Aorta (tissue), 5 donors: Measurements from ENCODE around the gene GALNT18. TPM values are rescaled to one million over a fixed set of nuclear protein-coding genes. Genes with fewer than 3 reads are reported as not detected.
"Not testable (repeated sequence)": the region's sequence is repeated elsewhere in the genome, so short reads cannot be mapped to it uniquely, and the experiment has no call there.

Experiments
- ATAC-seq: fragments of 200-7000 bp; cut with Tn5 transposase; one replicate; pipeline ENCODE4 v1.9.1; 2022; ENCODE audit warnings: moderate library complexity; ENCODE audit not compliant: low FRiP score
- DNase-seq, 2 donors: peaks; one replicate each; pipeline ENCODE4 v3.0.0-alpha.2; 2020
- H3K27ac ChIP-seq, 2 donors: one replicate each; pipeline ENCODE4 v1.5.1; 2013; ENCODE audit warnings: low read length in 2 of 2, mild to moderate bottlenecking in 2 of 2, moderate library complexity in 2 of 2, control low read depth in 1 of 2, inconsistent platforms in 1 of 2, low read depth in 1 of 2
- H3K27me3 ChIP-seq, 2 donors: one replicate each; pipeline ENCODE4 v1.6.1; 2013; ENCODE audit warnings: control low read depth in 1 of 2, low read length in 1 of 2, mild to moderate bottlenecking in 1 of 2, moderate library complexity in 1 of 2; ENCODE audit not compliant: insufficient read depth in 2 of 2, control insufficient read depth in 1 of 2
- H3K36me3 ChIP-seq, 2 donors: one replicate each; pipeline ENCODE4 v1.6.1; 2013; ENCODE audit warnings: control low read depth in 1 of 2, low read length in 1 of 2, mild to moderate bottlenecking in 1 of 2; ENCODE audit not compliant: insufficient read depth in 2 of 2, control insufficient read depth in 1 of 2
- H3K4me1 ChIP-seq, 2 donors: one replicate each; pipeline ENCODE4 v1.6.1; 2013; ENCODE audit warnings: low read length in 2 of 2, control low read depth in 1 of 2, mild to moderate bottlenecking in 1 of 2, moderate library complexity in 1 of 2; ENCODE audit not compliant: insufficient read depth in 2 of 2, control insufficient read depth in 1 of 2
- H3K4me3 ChIP-seq, 2 donors: one replicate each; pipeline ENCODE4 v1.5.1; 2013; ENCODE audit warnings: low read length in 2 of 2, control low read depth in 1 of 2, mild to moderate bottlenecking in 1 of 2
- H3K9me3 ChIP-seq: one replicate; pipeline ENCODE4 v1.6.1; 2013; ENCODE audit warnings: mild to moderate bottlenecking, low read length; ENCODE audit not compliant: control insufficient read depth
- WGBS, 2 donors: extraction: QIAGEN DNeasy Blood & Tissue Kit; methylation state at CpG; one replicate each; pipeline ENCODE4 v1.1.7; 2013; 5-methylcytosine and 5-hydroxymethylcytosine counted together
- intact Hi-C, 2 donors: fragments of 100-400 bp; cut with DNase I; formaldehyde crosslinking; loops; one replicate each; pipeline versions ENCODE4 v1.14.2 to v1.15.0; 2022
- polyA plus RNA-seq, 2 donors: library from polyadenylated mRNA; stranded (reverse); fragments of 200-250 nt; gene quantifications; one replicate each; pipeline ENCODE4 v1.2.3, GENCODE V29; 2013
- total RNA-seq, 2 donors: library from RNA; stranded (reverse); fragmentation: NEBNext Ultra II Directional; extraction: Animal tissue kit (Norgen Biotek cat#: 25700); gene quantifications; one replicate each; pipeline ENCODE4 v1.2.1, GENCODE V29; 2021
- donor health status: healthy with polysubstance abuse.
- donor health status: Bipolar disorder and iron deficiency.
- donor health status: DM: no; HTN: no; CAD: no.
- donor health status: DM: no; HTN: no; CAD: no.
- donor health status: DM: yes; HTN: yes; CAD: no.

Gene GALNT18
- total and polyA plus RNA-seq, 4 donors: 5.3 to 60.6 (median 21.4) TPM

GRCh38 chr11:11372461-11372860, 249.3 kb downstream of the GALNT18 start:
- Histone ChIP-seq H3K4me3 (no peak overlapping the region), H3K4me1 (peaks cover 0 to 2% of the 10 kb centered on the region in 2 donors), H3K36me3 (peaks cover 0 to 6% of the 10 kb centered on the region in 2 donors), H3K9me3 (no peaks in the 10 kb centered on the region), H3K27me3 (no peaks in the 10 kb centered on the region), H3K27ac (no peak overlapping the region)
- 94 to 95% methylated on average over 8 of the region's 8 CpGs for WGBS, 2 donors
- ATAC-seq (no peak), DNase-seq (no peak)
- intact Hi-C loops: no loop called here

- Histone ChIP-seq H3K36me3 (peaks cover 0 to 5% of the 10 kb centered on the region in 2 donors), H3K4me3 (no peak overlapping the region), H3K27ac (no peak overlapping the region), H3K9me3 (no peaks in the 10 kb centered on the region), H3K27me3 (no peaks in the 10 kb centered on the region), H3K4me1 (peaks cover 0 to 2% of the 10 kb centered on the region in 2 donors)
- intact Hi-C loops: no loop called here
- 50 to 52% methylated on average over 6 of the region's 6 CpGs for WGBS, 2 donors
- ATAC-seq (no peak), DNase-seq (no peak)
Observed at GRCh38 chr11:11370962-11371303, 250.9 kb downstream of the GALNT18 start.

GRCh38 chr11:11370255-11370961, 251.4 kb downstream of the GALNT18 start:
- peaks cover 0 to 4% of the 10 kb centered on the region in 2 donors for H3K36me3 ChIP-seq
- H3K9me3 ChIP-seq: no peaks in the 10 kb centered on the region
- DNase-seq (no peak), ATAC-seq (peak; percentile 46)
- WGBS, 2 donors: 44 to 48% methylated on average over 8 of the region's 8 CpGs
- H3K27ac ChIP-seq: no peak overlapping the region
- H3K27me3 ChIP-seq: no peaks in the 10 kb centered on the region
- intact Hi-C loops: no loop called here
- H3K4me3 ChIP-seq: no peak overlapping the region
- peaks cover 0 to 2% of the 10 kb centered on the region in 2 donors for H3K4me1 ChIP-seq

- Histone ChIP-seq H3K27ac (no peak overlapping the region), H3K9me3 (no peaks in the 10 kb centered on the region), H3K36me3 (peaks cover 0 to 2% of the 10 kb centered on the region in 2 donors), H3K27me3 (no peaks in the 10 kb centered on the region), H3K4me1 (peaks cover 0 to 2% of the 10 kb centered on the region in 2 donors), H3K4me3 (no peak overlapping the region)
- 95 to 99% methylated on average over 1 of the region's 1 CpG for WGBS, 2 donors
- intact Hi-C loops: no loop called here
- ATAC-seq: no peak
- DNase-seq: no peak
Observed at GRCh38 chr11:11366793-11367192, 255.0 kb downstream of the GALNT18 start.

- no peaks in the 10 kb centered on the region for H3K4me1 ChIP-seq
- DNase-seq: no peak
- no peak overlapping the region for H3K27ac ChIP-seq
- H3K9me3 ChIP-seq: no peaks in the 10 kb centered on the region
- intact Hi-C loops: no loop called here
- H3K27me3 ChIP-seq: no peaks in the 10 kb centered on the region
- no peak overlapping the region for H3K4me3 ChIP-seq
- ATAC-seq: no peak
- peaks cover 0 to 3% of the 10 kb centered on the region in 2 donors for H3K36me3 ChIP-seq
Observed at GRCh38 chr11:11363674-11364073, 258.1 kb downstream of the GALNT18 start.

GRCh38 chr11:11359611-11360010, 262.2 kb downstream of the GALNT18 start:
- Histone ChIP-seq H3K27me3 (no peaks in the 10 kb centered on the region), H3K36me3 (peaks cover 0 to 3% of the 10 kb centered on the region in 2 donors), H3K9me3 (no peaks in the 10 kb centered on the region), H3K4me1 (no peaks in the 10 kb centered on the region), H3K27ac (no peak overlapping the region), H3K4me3 (no peak overlapping the region)
- WGBS, 2 donors: 88 to 94% methylated on average over 3 of the region's 3 CpGs
- intact Hi-C loops: no loop called here
- ATAC-seq (no peak), DNase-seq (no peak)

- intact Hi-C loops: no loop called here
- no peak for DNase-seq
- WGBS, 2 donors: 90 to 95% methylated on average over 9 of the region's 9 CpGs
Observed at GRCh38 chr11:11356842-11357241, 265.0 kb downstream of the GALNT18 start.

GRCh38 chr11:11352878-11353277, 268.9 kb downstream of the GALNT18 start, which contains the start of gene CSNK2A3:
Gene CSNK2A3, minus strand, starts transcription at chr11:11353250. Its CDS starts 131 bp downstream, at chr11:11353119.
- H3K4me1 ChIP-seq, ATAC-seq, H3K27ac ChIP-seq, intact Hi-C loops, H3K4me3 ChIP-seq, DNase-seq, H3K36me3 ChIP-seq, H3K27me3 ChIP-seq, H3K9me3 ChIP-seq: not testable (repeated sequence)
- 71 to 75% methylated on average over 9 to 11 of the region's 11 CpGs for WGBS, 2 donors

More at GRCh38 chr11:11356842-11357241, 265.0 kb downstream of the GALNT18 start:
- no peak for ATAC-seq
- Histone ChIP-seq H3K27ac (no peak overlapping the region), H3K36me3 (peaks cover 0 to 3% of the 10 kb centered on the region in 2 donors), H3K4me1 (no peaks in the 10 kb centered on the region), H3K9me3 (no peaks in the 10 kb centered on the region), H3K27me3 (no peaks in the 10 kb centered on the region), H3K4me3 (no peak overlapping the region)

- DNase-seq, intact Hi-C loops, H3K27ac ChIP-seq, H3K36me3 ChIP-seq, ATAC-seq, H3K9me3 ChIP-seq, H3K4me3 ChIP-seq, H3K4me1 ChIP-seq, H3K27me3 ChIP-seq: not testable (repeated sequence)
- 55 to 69% methylated on average over 8 of the region's 10 CpGs for WGBS, 2 donors
Observed at GRCh38 chr11:11351851-11352250, 270.0 kb downstream of the GALNT18 start.
